Body of pancreas (tissue), 4 donors: ENCODE measurements around the gene NAA50. TPM values are rescaled to one million over a fixed set of nuclear protein-coding genes. Genes with fewer than 3 reads are reported as not detected.

ENCODE experiments used
- ATAC-seq: fragments of 150-250 bp; one replicate; pipeline ENCODE4 v1.9.1; 2016
- DNase-seq, 4 donors: peaks; one replicate each; pipeline ENCODE4 v3.0.0-alpha.2; 2019
- H3K27ac ChIP-seq, 4 donors: fragments of 200-600 bp; sonication (generic); 1 replicate in 3 of 4; 2 replicates in 1 of 4; pipeline versions ENCODE4 v1.5.1 to v1.6.1; 2016 to 2019; ENCODE audit warnings: mild to moderate bottlenecking in 1 of 4, mixed read lengths in 1 of 4, moderate library complexity in 1 of 4
- H3K27me3 ChIP-seq, 2 donors: fragments of 200-600 bp; sonication (generic); one replicate each; pipeline ENCODE4 v1.6.0; 2016; ENCODE audit warnings: mild to moderate bottlenecking in 1 of 2
- H3K36me3 ChIP-seq, 2 donors: fragments of 200-600 bp; sonication (generic); replicated peaks in 1 of 2; 2 replicates each; pipeline ENCODE4 v1.5.1; 2016; ENCODE audit warnings: low read depth in 2 of 2; ENCODE audit not compliant: insufficient read depth in 1 of 2
- H3K4me1 ChIP-seq: fragments of 200-600 bp; sonication (generic); one replicate; pipeline ENCODE4 v1.6.0; 2016
- H3K4me3 ChIP-seq, 2 donors: fragments of 200-600 bp; sonication (generic); 1 replicate in 1 of 2; 2 replicates in 1 of 2; pipeline ENCODE4 v1.5.1; 2016 to 2019
- H3K9me3 ChIP-seq, 3 donors: fragments of 200-600 bp; sonication (generic); 1 replicate in 2 of 3; 2 replicates in 1 of 3; pipeline ENCODE4 v1.5.1; 2016
- CTCF ChIP-seq, 7 experiments: fragments of 450-650 bp in 4 of 7; fragments of 200-600 bp in 3 of 7; sonication (generic) in 3 of 7; IDR thresholded peaks; one replicate each; pipeline ENCODE4 v1.5.1; 2016 to 2019; ENCODE audit warnings: antibody characterized with exemption in 7 of 7
- POLR2A ChIP-seq, 3 donors: fragments of 450-650 bp; IDR thresholded peaks; one replicate each; pipeline ENCODE4 v1.6.1; 2016; ENCODE audit warnings: antibody characterized with exemption in 3 of 3, mild to moderate bottlenecking in 2 of 3
- WGBS, 2 donors: methylation state at CpG; one replicate each; pipeline ENCODE4 v1.1.5; 2017; 5-methylcytosine and 5-hydroxymethylcytosine counted together
- intact Hi-C: fragments of 100-400 bp; cut with DNase I; formaldehyde crosslinking; loops from one replicate; pipeline ENCODE4 v1.15.1; 2023
- total RNA-seq, 2 donors: library from RNA; depleted of rRNA; stranded (reverse); fragments of >200 nt; gene quantifications; one replicate each; pipeline ENCODE4 v1.1.0, GENCODE V29; 2016

The NAA50 gene
- total RNA-seq = 10 to 100 TPM; 32.2 to 93.6 TPM

GRCh38 chr3:113745756-113746547 lies at the start of gene NAA50:
Gene NAA50, minus strand, starts transcription at chr3:113746249. Its CDS starts 300 bp downstream, at chr3:113745949.
- Histone ChIP-seq H3K4me1 (peaks cover 54% of the 10 kb centered on the region), H3K4me3 (peak within 1 kb of the TSS; percentile 87 to 88), H3K27ac (peak within 1 kb of the TSS; percentile 90 to 100 (median 96)), H3K27me3 (no peaks in the 10 kb centered on the region), H3K36me3 (no peaks in the 10 kb centered on the region), H3K9me3 (no peaks in the 10 kb centered on the region)
- DNase-seq (peak; percentile 90 to 94 (median 91)), ATAC-seq (peak; percentile 88)
- intact Hi-C loops = no loop called here
- TF ChIP-seq POLR2A (IDR thresholded peaks at IDR 0.05) = peak; percentile 45 to 77 (median 72)
- peak in 2 of 7 experiments; percentile 18 to 27 for TF ChIP-seq CTCF (IDR thresholded peaks at IDR 0.05)
- WGBS, 2 donors = 0% methylated on average over 41 to 72 of the region's 72 CpGs

GRCh38 chr3:113795693-113796092 lies 49.6 kb upstream of the NAA50 start:
- intact Hi-C loops = no loop called here
- peaks cover 0 to 17% of the 10 kb centered on the region in 2 donors for H3K36me3 ChIP-seq
- TF ChIP-seq CTCF (IDR thresholded peaks at IDR 0.05) (no peak), POLR2A (IDR thresholded peaks at IDR 0.05) (no peak)
- 69 to 76% methylated on average over 4 of the region's 4 CpGs for WGBS, 2 donors
- no peaks in the 10 kb centered on the region for H3K9me3 ChIP-seq
- H3K27me3 ChIP-seq = no peaks in the 10 kb centered on the region
- no peak overlapping the region for H3K27ac ChIP-seq
- no peaks in the 10 kb centered on the region for H3K4me1 ChIP-seq
- H3K4me3 ChIP-seq = no peak overlapping the region
- no peak for ATAC-seq
- no peak for DNase-seq

GRCh38 chr3:113794526-113794925 lies 48.5 kb upstream of the NAA50 start:
- 84 to 96% methylated on average over 4 of the region's 4 CpGs for WGBS, 2 donors
- no peak for ATAC-seq
- Histone ChIP-seq H3K9me3 (no peaks in the 10 kb centered on the region), H3K36me3 (peaks cover 0 to 17% of the 10 kb centered on the region in 2 donors), H3K27me3 (no peaks in the 10 kb centered on the region), H3K4me1 (no peaks in the 10 kb centered on the region), H3K4me3 (no peak overlapping the region), H3K27ac (no peak overlapping the region)
- TF ChIP-seq CTCF (IDR thresholded peaks at IDR 0.05) (no peak), POLR2A (IDR thresholded peaks at IDR 0.05) (no peak)
- DNase-seq = no peak
- intact Hi-C loops = no loop called here

GRCh38 chr3:113791381-113791780 lies 45.3 kb upstream of the NAA50 start:
- Histone ChIP-seq H3K9me3 (no peaks in the 10 kb centered on the region), H3K27me3 (no peaks in the 10 kb centered on the region), H3K27ac (no peak overlapping the region), H3K4me3 (no peak overlapping the region), H3K36me3 (peaks cover 0 to 17% of the 10 kb centered on the region in 2 donors), H3K4me1 (no peaks in the 10 kb centered on the region)
- TF ChIP-seq POLR2A (IDR thresholded peaks at IDR 0.05) (no peak), CTCF (IDR thresholded peaks at IDR 0.05) (no peak)
- ATAC-seq (no peak), DNase-seq (no peak)
- intact Hi-C loops = no loop called here

- peak overlapping the region in 1 of 4 donors; percentile 12 for H3K27ac ChIP-seq
- no peaks in the 10 kb centered on the region for H3K4me1 ChIP-seq
- H3K36me3 ChIP-seq = peaks cover 0 to 16% of the 10 kb centered on the region in 2 donors
- TF ChIP-seq CTCF (IDR thresholded peaks at IDR 0.05) = no peak
- TF ChIP-seq POLR2A (IDR thresholded peaks at IDR 0.05) = no peak
- no peak overlapping the region for H3K4me3 ChIP-seq
- H3K9me3 ChIP-seq = no peaks in the 10 kb centered on the region
- H3K27me3 ChIP-seq = no peaks in the 10 kb centered on the region
- ATAC-seq = no peak
- intact Hi-C loops = no loop called here
- WGBS, 2 donors = 79 to 85% methylated on average over 4 of the region's 4 CpGs
- DNase-seq = no peak
Measured at GRCh38 chr3:113783980-113784379, 37.9 kb upstream of the NAA50 start.
